NCI-H2227 treated with DMSO at 0.1 percent for 48 hours (cell line): ENCODE results near the gene LTC4S.

Experiments used
- DNase-seq: peaks from one replicate; lab custom pipeline; 2025; lab: John Stamatoyannopoulos, UW

Gene LTC4S

DNA sequence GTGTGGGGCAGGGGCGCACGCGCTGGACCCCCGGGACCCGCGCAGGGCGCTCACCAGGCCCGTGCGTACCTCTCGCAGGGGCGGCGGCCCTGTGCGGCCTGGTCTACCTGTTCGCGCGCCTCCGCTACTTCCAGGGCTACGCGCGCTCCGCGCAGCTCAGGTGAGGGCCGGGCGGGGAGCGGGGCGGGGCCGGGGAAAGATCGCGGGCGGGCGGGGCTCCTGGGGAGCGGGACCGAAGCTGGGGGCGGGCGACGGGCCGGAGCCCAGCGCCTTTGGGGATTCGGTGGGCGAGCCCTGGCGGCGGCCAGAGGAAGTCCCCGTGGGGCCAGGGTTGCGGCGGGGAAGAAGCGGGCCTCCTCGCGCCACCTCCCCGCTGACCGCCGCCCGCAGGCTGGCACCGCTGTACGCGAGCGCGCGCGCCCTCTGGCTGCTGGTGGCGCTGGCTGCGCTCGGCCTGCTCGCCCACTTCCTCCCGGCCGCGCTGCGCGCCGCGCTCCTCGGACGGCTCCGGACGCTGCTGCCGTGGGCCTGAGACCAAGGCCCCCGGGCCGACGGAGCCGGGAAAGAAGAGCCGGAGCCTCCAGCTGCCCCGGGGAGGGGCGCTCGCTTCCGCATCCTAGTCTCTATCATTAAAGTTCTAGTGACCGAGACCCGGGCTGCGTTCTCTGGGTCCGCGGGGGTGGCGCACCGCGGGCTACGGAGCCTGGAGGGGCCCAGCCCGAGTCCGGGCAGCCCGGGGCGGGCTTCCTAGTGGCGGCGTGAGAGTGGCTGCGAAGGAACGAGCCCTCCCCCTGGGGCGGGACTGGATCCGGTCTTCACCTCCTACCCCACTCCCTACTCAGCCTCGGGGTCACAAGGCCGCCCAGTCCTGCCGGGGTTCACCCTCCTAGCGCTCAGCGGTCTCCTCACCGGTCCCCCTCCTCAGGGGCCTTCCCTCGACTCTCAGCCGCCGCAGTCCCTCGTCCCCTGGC lies 2.4 kb downstream of the LTC4S start:
- peak; percentile 59 for DNase-seq

DNA sequence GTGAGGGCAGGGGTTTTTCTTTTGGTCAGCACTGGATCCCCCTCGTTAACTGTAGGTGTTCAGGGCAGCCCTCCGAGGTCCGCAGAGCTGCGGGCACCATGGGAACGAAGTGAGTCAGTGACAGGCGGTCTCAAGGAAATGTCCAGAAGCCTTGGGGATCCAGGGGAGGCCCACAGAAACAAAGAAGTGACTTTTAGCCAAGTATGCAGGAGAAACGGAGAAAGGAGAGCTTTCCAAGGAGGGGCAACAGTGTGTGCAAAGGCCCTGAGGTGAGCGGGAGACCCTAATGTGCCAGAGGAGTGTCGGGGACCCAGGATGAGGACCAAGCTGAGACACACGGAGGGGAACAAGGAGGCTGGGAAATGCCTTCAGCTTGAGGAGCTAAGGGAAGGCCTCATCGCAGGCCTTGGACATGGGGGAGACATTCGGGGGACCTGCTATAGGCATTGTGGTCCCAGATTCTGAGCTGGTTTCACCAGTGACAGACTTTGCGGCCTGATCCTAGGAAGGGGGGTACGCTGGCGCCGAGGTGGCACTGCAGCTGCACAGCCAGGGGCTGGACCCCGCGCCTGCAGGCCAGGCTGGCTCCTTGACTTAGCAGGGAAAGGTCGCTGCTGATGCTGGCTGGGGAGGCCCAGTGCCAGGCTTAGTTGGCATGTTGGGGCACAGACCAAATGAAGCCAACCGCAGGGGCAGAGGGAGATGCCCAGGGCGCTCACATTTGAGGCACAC lies 3.3 kb downstream of the LTC4S start:
- no peak for DNase-seq

DNA sequence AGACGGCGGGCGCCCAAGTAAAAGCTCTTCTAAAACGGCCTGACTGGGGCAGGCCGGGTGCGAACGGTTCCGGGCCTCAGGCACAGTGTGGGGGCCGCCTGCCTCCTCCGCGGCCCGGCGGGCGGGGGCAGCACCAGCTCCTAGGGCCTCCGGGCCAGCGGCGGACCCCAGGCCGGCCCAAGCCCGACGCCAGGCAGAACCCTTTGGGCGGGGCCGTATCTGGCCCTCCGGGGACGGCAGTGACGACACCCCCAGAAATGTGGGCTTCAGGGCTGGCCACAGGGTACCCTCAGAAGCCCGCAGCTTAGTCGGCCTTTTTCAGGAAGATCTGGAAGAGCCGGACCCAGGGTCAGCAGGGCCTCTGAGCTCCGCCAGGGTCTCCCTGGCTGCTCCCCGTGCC lies 4.0 kb downstream of the LTC4S start:
- no peak for DNase-seq

DNA sequence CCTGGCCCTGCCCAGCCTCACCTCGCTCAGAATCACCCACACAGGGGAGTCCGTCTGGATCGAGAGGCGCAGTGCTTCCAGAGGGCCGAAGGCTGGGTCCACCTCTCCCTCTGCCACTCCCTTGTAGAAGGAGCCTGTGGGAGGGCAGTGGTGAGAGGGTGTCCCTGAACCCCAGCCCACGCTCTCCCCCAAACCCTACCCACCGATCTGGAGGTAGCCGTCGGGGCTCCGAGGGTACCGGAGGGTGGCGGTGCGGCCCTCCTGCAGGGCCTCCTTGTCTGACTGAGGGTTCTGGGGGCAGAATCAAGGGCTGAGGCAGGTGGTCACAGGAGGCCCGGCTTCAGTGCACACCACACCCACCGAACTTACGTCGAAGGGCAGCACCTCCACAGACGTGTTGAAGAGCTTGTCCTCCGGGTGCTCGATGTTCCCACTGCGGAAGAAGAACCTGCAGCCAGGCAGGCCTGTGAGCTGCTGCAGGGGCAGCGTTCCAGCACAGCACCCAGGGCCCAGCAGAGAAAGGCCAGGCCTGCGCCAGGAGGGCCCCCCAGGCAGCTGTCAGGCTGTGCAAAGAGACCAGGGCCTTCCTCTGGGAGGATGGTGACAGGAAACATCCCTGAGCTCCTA lies 4.5 kb downstream of the LTC4S start:
- DNase-seq, result no peak

DNA sequence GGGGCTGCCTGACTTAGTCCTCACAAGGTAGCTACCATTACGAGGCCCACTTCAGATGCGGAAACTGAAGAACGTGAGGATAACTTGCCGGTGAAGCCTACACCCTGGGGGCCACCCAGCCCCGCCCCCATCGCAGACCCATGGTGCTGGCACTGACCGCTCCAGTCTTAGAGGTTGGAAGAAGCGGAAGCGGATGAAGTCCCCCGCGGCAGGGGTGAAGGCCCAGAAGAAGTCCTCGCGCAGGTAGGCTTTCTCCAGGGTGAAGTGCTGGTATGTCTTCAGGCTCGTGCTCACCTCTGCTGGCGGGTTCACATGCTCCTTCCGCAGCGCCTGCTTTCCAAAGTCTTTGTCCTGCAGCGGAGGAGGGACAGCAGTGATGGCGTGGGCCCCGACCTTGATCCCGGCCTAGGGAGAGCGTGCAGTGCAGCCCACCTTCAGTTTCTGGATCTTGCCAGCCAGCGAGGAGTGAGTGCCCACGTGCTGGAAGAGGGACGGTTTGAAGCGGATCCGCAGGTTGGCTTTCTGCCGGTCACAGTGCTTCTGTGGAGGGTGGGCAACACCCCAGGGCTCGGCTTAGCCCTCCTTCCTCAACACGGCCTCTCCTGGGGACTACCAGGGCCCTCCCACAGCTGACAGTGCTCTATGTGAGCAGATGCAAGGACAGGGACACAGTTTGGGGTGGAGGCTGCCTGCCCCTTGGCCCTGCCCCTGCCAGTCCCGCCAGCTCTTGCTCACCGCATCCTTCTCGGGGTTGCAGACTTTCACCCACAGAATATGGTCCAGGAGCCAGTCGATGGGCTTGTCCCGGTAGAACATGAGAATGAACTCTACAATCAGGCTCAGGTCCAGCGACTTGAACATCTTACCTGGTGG lies 5.2 kb downstream of the LTC4S start:
- DNase-seq, result no peak

DNA sequence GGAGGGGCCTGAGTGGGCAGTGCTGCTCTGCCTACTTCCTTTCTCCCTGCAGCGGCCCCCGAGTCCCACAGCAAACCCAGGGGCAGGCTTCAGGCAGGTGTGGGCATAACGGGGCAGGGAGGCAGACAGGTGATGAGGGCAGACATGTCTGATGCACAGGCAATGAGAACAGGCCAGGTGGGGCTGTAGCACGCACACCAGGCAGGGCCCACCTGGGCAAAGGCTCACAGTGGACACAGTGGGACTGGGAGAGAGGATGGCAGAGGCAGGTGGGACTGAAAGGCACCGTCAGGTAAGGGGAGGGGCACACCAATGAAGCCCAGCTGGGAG lies 5.8 kb downstream of the LTC4S start:
- no peak for DNase-seq

DNA sequence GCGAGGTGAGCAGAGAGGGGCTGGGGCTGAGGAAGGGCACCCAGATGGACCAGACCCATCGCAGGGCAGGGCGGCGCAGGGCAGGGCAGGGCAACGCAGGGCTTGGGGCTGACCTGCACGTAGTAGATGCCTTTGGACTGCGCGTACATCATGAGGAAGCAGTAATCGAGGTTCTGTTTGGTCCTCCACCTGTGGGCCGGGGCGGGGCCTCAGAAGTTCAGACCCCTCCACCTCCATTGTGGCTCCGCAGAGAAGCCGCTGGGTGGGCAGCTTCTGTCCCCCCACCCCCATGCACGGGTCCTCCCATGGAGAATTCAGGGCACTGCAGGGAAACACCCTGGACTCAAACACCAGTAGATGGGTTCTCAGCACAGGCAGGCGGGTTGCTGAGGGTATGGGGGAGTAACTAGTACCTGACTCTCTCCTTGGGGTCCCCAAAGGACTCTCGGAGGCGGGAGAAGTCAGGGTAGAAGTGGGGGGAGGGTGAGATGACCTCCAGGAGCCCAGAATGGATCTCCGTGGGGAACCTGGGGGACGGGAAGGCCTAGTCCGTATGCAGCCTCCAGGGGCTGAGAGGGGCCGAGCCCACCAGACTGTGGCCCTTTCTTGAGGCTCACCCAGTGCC lies 6.4 kb downstream of the LTC4S start:
- DNase-seq, result no peak

DNA sequence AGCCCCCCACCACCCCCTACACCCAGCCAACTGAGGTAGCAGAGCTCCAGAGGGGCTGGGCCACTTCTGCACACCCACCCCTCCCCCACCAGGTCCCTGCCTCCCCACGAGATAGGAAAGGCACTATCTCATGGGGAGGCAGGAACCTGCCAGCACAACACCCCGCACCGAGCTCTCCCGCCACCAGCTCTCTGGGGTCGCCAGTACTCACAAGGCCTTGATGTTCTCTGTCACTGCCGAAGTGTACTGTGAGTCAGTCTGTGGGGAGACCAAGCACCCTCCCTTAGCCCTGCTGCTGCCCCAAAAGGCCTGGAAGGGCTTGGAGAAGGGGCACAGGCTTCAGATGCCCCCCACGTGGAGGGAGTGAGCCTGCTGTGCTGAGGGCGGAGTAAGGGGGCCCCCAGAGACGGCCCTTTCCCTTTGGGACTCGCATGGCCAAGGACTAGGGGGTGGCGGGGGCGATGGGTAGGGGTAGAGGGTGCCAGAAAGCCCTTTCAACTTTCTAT lies 7.0 kb downstream of the LTC4S start:
- DNase-seq, result no peak

DNA sequence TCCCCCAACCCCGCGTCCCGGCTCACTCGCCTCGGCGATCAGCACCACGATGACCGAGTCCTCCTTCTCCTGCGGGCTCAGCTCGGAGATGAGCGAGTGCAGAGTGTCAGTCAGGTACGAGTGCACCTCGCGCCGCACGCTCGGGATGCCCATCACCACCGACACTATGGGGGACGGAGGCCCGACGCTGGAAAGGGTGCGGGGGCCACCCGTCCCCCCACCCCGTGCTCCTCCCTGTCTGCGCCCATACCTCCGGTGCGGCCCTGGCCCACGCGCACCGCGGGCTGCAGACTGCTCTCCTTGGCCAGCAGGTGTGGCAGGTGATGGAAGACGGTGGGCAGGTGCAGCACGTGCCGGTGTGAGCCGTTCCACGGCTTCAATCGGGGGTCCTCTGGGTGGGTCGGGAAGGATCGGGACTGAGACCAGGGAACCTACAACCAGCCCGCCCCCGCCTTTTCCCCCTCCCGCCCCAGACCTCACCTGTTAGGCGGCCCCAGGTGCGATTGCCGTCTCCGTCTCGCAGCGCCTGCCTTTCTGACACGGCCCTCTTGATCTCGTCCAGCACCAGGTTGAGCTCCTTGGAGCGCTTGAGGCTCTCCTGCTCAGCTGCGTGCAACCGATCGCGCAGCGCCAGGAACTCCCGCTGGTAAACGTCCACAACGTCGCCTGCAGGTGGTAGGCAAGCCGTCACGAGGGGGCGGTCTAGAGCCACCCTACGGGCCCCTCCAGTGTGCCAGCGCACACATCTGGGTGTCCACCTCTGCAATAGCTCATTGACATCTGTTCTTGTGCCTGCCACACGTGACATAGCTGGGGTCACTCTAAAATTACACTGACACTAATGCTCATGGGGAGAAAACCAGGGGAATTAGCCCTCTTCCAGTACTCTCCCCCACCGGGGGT lies 7.8 kb downstream of the LTC4S start:
- DNase-seq, result no peak

DNA sequence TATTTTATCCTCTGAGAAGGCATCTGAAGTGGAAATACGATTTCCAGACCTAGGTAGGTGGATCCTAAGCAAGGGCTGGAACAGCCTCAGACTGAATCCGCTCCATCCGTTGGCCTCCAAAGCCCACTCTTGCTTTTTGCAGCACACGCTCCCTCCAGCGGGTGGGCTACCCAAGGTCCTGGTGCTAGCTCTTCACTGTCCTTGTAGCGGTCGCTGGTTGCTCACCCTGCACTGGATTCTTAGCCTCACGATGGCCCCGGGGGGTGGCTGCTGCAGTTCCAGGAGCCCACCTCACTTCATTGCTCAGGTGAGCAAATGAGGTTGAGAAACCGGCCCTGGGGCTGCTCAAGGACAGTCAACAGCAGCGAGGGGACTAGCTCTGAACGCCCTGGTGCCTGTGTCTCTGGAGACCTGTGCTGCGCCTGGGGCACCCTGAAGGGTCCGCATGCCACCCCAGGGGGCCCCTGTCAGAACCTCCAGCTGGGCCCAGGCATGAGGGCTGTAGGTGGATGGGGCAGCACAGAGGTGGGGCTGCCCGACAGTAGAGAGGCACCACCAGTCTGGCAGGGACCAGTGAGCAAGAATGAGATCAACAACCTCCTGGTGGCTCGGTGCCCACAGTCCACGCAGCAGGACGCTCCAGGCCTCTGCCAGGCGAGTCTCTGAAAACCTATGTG lies 8.6 kb downstream of the LTC4S start:
- DNase-seq, result no peak

DNA sequence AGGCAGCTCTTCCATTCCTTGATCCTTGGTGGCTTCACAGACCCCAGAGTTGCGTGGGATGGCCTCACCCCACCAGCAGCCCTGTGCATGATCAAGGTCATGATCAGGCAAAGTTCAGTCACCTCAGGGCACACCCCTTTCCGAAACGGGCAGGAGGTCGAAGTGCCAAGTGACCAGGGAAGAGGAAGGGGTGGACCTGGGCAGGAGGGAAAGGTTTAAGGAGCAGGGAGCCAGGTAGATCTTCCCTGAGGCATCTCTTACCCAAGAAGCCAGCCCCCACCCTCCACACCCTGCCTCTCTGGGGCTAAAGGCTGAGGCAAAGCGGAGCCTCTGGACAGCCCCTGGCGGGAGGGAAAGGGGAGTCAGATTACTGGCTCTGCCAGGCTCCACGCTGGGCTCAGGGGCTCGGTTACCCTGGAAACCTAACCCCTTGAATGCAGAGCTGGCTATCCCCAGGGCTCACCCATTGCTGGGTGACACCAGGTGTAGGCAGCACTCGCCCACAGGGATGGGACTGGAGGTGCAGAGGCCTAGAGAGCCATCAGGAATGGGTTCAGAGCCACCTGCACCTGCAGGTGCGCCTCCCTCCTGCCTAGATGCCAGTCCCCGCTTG lies 9.3 kb downstream of the LTC4S start:
- DNase-seq, result no peak

DNA sequence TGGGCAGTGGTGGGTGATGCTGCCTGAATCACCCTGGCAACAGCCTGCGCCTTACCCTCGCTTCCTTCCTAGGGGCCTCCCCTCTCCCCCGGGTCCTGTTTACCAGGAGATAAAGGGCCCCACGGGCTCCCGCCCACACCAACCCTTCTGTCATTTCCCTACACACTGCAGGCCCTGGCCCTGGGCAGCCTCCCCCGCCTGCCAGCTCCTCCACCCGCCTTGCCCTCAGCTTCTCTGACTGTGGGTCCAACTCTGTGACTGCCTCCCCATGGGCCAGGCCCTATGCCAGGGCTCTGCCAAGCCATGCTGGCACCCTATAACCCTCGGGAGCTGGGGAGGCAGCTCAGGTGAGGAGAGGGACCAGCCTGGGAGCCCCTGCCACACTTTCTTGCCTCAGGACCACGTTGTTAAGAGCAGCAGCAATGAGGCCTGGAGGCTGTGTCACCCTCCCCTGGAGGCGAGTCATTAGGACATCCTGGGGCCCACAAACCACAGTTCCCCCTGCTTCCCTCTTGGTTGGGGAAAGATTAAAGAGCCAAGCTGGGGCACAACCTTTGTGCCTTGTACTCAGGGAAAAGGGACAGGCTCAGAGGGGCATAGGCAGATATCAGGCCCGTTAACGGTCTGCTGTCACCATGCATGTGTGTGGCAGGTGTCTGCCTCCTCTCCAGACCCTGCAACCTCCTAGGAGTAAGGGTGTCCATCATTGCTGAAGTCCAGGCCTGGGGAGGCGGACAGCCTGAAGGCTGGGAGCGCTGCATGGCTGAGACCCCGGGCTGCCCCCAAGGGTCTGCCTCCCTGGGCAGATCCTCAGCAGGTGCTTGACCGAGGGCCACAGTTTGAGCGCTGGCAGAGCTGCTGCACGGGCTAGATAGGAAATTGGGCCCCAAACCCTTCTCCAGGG lies 10.1 kb downstream of the LTC4S start:
- DNase-seq, result no peak

DNA sequence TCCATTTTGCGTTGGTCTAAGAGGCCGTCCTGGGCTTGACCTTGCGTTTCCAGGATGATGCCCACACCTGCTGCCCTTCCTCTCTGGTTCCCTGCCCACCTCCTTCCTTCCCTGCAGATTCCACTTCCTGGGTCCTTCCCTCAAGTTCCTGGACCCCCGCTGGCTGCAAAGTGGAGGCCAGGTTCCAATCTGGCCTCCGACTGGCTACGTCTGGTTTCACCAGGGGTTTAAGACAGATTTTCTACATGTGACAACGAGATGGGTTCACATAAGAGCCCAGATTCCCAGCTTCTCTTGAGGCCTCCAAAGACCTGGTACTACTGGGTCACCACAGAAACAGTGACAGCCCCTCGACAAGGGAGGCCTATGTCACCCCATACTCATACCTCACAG lies 10.8 kb downstream of the LTC4S start:
- DNase-seq, result no peak

DNA sequence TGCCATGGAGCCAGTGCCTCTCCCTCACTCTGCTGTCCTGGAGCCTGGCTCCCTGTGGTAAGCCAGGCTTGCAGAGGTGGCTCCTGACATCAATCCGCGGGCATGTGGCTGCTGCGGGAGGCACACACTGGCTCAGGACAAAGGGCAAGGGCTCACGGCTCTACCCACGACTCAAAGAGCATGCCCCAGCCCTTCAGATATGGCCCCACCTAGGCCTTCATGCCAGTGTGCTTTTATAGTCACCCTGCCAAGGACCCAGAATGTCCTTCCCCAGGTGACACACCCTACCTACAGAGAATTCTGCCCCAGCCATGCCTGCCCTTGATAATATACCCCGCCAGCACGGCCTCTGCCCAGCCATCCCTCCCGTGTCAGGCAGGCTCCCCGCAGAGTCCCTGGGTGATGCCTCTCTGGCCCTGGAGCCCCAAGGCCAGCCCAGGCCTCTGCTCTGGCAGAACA lies 11.3 kb downstream of the LTC4S start:
- DNase-seq, result no peak

DNA sequence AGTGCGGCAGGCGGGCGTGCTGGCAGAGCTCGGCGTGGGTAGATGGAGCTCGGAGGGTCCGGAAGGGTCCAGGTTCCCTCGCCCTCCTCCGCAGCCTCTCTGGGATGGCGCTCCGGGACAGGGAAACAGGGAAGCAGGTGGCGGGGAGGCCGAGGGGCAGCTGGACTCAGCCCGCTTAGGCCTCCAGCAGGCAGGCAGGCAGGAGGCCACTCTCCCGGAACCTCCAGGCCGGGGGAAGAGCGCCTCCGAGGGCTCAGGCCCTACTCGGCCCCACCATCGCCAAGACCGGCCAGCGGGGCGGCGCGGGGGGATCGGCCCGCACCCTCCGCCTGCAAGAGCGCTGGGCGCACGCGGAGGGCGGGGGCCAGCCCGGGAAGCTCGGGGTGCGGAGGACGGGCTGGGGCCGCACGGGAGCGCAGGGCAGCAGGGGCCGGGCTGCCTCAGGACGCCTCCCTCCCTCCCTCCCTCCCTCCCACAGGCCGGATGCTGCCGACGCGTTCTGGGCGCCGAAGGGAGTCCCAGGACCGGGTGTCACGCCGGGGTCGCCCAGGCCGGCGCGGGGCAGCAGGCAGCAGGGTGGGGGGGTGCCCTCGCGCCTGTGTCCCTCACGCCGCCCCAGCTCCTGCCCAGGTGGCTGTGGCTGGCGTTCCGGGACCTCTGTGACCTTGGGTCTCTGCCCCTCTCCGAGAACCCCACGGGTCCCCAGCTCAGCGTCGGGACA lies 11.9 kb downstream of the LTC4S start:
- DNase-seq, result no peak

DNA sequence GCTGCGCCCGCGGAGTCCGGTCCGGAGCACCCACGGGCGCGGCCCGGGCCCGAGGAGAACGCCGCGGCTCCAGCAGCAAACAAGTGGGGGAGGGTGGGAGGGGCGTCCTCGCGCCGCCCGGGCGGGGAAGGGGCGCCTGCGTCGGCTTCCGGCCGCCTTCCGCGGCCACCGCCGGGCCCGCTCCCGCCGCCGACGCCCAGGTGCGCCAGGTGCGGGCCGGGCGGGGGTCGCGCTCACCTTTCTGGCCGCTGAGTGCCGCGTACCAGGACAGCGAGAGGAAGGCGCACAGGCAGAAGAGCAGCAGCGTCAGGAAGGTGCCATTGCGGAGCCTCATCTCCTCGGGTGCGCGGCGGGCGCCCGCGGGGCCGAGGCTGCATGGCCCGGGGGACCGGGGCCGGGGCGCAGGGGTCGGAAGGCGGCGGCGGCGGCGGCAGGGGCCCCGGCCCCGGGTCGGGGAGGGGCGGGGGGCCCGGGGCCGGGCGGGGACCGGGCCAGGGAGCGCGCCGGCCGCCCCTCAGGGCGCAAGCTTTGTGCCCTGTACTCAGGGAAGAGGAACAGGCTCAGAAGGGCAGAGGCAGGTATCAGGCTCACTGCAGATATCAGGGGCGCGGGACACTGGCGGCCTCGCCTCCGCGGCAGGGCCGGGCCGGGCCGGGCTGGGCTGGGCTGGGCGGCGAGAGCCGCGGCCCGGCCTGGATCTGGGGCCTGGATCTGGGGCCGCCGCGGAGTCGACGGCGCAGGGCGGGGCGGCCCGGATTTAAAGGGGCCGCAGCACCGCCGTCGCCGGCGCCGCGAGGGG lies 12.7 kb downstream of the LTC4S start, which contains the start of gene MGAT4B:
TSS of gene MGAT4B (minus strand) at position 617 of the 799 bp plus-strand sequence. CDS start at position 334, 283 bp downstream.
- peak; percentile 21 for DNase-seq
